Spleen (tissue), 7 donors: ENCODE results near the gene PADI6.

Experiments
- POLR2A ChIP-seq, 3 donors: fragments of 450-650 bp; IDR thresholded peaks; one replicate each; pipeline ENCODE4 v1.5.1; 2017; ENCODE audit warnings: antibody characterized with exemption in 3 of 3, mild to moderate bottlenecking in 1 of 3
- POLR2AphosphoS5 ChIP-seq, 3 donors: sonication (generic); formaldehyde crosslinking; IDR thresholded peaks; one replicate each; pipeline ENCODE4 v1.5.1; 2017; ENCODE audit warnings: antibody characterized with exemption in 3 of 3
- TF ChIP-seq, protein P1 (sequence below), 11 experiments: fragments of 200-600 bp in 7 of 11; fragments of 450-650 bp in 4 of 11; sonication (generic) in 4 of 11; IDR thresholded peaks in 8 of 11; conservative IDR thresholded peaks in 3 of 11; 1 replicate in 7 of 11; 2 replicates in 4 of 11; pipeline versions ENCODE4 v1.4.0 to v1.8.0; 2016 to 2021; ENCODE audit warnings: antibody characterized with exemption in 11 of 11, inconsistent platforms in 4 of 11, mild to moderate bottlenecking in 1 of 11
- donor health status: DM: no; HTN: no; CAD: no; lungs with moderate emphysema.
- donor health status: DM: no; HTN: no; CAD: no.
- donor health status: DM: no; HTN: no; CAD: no.

DNA sequence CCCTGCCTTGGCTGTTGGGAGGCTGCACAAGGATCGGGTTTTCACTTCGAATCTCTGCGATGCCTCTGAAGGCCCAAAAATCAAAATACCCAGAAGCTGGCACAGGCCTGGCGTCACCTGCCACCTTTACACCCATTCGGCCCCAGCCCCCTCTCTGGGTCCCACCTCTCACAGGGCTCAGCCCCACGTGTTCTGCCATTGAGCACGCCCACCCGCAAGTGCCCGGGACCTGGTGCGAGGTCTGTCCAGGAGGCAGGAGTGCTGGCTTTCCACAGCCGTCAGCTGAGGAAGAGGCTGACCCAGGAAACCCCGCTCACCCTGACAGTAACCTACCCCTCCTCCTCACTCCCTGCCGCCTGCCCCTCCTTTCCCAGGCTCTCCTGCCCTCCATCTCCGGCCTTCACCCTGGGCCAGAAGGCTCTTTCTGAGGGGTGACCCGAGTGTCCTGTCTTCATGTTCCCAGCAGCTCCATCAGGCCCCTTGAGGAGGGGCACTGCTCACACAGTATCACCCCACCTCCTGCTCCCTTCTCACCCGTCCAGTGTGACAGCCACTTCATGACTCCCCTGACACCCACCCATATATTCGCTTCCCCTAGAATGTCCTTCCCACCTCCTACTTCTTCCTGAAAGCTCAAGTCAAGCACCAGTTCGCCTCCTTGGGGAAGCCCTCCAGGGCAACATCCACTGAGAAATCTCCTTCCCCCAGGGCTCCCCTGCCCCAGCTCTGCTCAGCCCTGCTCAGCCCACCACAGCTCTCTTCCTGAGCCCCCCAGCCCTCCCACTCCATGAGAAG lies 54.0 kb downstream of the PADI6 start:
- TF ChIP-seq, protein P1, sequence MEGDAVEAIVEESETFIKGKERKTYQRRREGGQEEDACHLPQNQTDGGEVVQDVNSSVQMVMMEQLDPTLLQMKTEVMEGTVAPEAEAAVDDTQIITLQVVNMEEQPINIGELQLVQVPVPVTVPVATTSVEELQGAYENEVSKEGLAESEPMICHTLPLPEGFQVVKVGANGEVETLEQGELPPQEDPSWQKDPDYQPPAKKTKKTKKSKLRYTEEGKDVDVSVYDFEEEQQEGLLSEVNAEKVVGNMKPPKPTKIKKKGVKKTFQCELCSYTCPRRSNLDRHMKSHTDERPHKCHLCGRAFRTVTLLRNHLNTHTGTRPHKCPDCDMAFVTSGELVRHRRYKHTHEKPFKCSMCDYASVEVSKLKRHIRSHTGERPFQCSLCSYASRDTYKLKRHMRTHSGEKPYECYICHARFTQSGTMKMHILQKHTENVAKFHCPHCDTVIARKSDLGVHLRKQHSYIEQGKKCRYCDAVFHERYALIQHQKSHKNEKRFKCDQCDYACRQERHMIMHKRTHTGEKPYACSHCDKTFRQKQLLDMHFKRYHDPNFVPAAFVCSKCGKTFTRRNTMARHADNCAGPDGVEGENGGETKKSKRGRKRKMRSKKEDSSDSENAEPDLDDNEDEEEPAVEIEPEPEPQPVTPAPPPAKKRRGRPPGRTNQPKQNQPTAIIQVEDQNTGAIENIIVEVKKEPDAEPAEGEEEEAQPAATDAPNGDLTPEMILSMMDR (IDR thresholded peaks at IDR 0.05 in 8 of 11, conservative IDR thresholded peaks at IDR 0.05 in 3 of 11), result no peak
- no peak for TF ChIP-seq POLR2A (IDR thresholded peaks at IDR 0.05)
- TF ChIP-seq POLR2AphosphoS5 (IDR thresholded peaks at IDR 0.05), result no peak
